ENCODE measurements around the gene ARHGAP6.

GRCh38 chrX:11254417-11255109 is 411.2 kb downstream of the ARHGAP6 start:
- TF ChIP-seq CTCF (conservative IDR thresholded peaks at IDR 0.05) (no peak), ZFX (IDR thresholded peaks at IDR 0.05) (no peak)

All from C4-2B (cell line).